ENCODE data around the gene EEF1AKMT1. TPM values are rescaled to one million over a fixed set of nuclear protein-coding genes. Genes with fewer than 3 reads are reported as not detected.

Gene EEF1AKMT1
- total RNA-seq, 2 donors from 2014 or later = 11.1 to 12.5 TPM

GRCh38 chr13:20680416-20681080 lies 93.2 kb downstream of the EEF1AKMT1 start:
- H3K27me3 ChIP-seq = no peaks in the 10 kb centered on the region
- no peak for DNase-seq (ENCODE audit: low spot score)
- TF ChIP-seq, protein P1, sequence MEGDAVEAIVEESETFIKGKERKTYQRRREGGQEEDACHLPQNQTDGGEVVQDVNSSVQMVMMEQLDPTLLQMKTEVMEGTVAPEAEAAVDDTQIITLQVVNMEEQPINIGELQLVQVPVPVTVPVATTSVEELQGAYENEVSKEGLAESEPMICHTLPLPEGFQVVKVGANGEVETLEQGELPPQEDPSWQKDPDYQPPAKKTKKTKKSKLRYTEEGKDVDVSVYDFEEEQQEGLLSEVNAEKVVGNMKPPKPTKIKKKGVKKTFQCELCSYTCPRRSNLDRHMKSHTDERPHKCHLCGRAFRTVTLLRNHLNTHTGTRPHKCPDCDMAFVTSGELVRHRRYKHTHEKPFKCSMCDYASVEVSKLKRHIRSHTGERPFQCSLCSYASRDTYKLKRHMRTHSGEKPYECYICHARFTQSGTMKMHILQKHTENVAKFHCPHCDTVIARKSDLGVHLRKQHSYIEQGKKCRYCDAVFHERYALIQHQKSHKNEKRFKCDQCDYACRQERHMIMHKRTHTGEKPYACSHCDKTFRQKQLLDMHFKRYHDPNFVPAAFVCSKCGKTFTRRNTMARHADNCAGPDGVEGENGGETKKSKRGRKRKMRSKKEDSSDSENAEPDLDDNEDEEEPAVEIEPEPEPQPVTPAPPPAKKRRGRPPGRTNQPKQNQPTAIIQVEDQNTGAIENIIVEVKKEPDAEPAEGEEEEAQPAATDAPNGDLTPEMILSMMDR (IDR thresholded peaks at IDR 0.05) = no peak
- no peak overlapping the region for H3K4me3 ChIP-seq
- H3K36me3 ChIP-seq = no peaks in the 10 kb centered on the region
- no peaks in the 10 kb centered on the region for H3K4me1 ChIP-seq
- no peaks in the 10 kb centered on the region for H3K9me3 ChIP-seq
- no peak overlapping the region for H3K27ac ChIP-seq

DNA sequence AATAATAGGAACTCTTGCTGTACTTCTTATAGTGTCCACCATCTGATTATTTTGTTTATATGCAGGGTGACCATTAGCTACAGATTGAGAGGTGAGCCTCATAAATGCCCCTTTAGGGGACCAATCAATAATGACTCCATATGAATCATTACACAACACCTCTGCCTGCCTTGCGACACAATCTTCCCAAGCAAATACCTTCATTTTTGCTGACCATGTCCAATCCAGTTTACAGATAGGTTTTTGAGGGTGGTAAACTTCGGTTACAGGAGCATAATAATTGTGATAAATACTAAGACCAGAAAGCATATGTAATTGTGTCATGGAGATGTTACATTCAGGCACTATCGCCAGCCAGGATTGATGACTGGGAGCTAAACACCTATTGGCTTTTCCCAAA lies 93.9 kb downstream of the EEF1AKMT1 start:
- TF ChIP-seq, protein P1 (IDR thresholded peaks at IDR 0.05) = no peak
- DNase-seq (ENCODE audit: low spot score) = no peak
- Histone ChIP-seq H3K4me3 (no peak overlapping the region), H3K4me1 (no peaks in the 10 kb centered on the region), H3K36me3 (no peaks in the 10 kb centered on the region), H3K27ac (no peak overlapping the region), H3K27me3 (no peaks in the 10 kb centered on the region), H3K9me3 (no peaks in the 10 kb centered on the region)

Other genes with a start within 250 kb of the EEF1AKMT1 start
- gene CRYL1, start 248.1 kb downstream of the EEF1AKMT1 start, total RNA-seq = 10 to 100 TPM; 26.5 to 27.9 TPM
- 1 to 10 TPM; 5.1 to 5.7 TPM for gene IFT88, start 206.8 kb downstream of the EEF1AKMT1 start, total RNA-seq
- 1 to 10 TPM; 1.9 to 2.5 TPM for gene IL17D, start 70.3 kb downstream of the EEF1AKMT1 start, total RNA-seq
- 10 to 100 TPM in 1 of 2 donors, 1 to 10 TPM in 1; 9.7 to 10.6 TPM for gene XPO4, start 128.8 kb upstream of the EEF1AKMT1 start, total RNA-seq